Stimulated activated CD8-positive, alpha-beta memory T cell treated with anti-CD3 and anti-CD28 coated beads, Interleukin-12 subunit alpha, Interleukin-12 subunit beta, amount 100 ng/mL, for 24 hours (primary cell): ENCODE results near the gene TMEM201.

Source experiments
- DNase-seq: peaks from one replicate; pipeline ENCODE4 v3.0.0-alpha.2; 2020; ENCODE audit errors: extremely low read depth

TMEM201 gene

DNA sequence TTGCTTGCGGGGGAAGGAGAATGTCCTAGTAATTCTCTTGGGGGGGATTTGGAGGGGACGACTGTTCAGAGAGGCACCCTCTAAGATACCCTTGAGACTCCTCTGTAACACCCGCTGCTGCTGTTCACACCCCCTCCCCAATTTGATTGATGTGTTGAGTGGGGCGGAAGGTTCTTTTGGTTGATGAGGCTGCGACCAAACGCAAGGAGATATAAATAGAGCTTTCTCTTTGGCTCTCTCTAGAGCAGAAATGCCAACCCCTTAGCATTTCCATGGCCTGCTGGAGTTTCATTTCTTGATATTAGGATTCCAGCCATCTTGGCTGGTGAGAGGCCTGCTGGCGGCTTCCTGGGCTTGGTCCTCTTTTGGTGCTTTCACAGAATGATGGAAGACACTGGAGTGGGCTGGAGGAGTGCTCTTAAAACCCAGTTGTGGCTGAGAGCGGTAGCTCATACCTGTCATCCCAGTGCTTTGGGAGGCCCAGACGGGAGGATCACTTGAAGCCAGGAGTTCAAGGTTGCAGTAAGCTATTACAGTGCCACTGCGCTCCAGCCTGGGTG lies 64.9 kb downstream of the TMEM201 start:
- no peak for DNase-seq

DNA sequence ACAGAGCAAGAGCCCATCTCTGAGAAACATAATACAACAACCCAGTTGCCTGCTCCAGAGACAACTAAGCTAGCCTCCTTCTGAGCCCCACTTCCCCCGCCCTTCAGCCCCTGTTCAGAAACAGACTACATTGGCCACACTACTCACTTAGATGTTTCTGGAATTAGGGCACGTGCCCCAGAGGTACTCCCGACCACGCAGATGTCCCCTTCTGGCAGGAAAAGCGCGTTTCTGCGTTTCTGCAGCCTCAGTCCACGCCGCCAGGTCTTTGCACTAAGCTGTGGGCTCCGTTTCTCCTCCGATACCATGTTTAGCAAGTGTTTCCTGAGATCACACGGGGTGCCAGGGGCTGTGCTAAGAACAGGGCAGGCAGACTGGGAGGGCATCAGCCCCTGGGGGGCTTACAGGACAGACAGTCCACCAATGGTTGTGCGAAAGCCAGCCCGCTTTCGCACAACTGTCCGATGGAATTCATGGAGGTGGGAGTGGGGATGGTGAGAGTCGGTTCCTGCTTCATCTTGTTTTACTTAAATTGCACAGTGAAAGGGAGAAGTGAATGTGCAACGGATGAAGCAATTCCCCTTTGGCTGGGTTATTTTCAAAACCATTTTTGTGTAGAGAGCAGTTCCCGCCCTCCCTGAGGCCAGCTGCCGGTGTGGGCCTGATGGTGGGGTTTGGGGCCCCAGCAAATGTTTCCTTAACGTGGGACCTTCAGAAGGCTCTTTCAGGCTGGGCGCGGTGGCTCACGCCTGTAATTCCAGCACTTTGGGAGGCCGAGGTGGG lies 65.5 kb downstream of the TMEM201 start:
- no peak for DNase-seq

DNA sequence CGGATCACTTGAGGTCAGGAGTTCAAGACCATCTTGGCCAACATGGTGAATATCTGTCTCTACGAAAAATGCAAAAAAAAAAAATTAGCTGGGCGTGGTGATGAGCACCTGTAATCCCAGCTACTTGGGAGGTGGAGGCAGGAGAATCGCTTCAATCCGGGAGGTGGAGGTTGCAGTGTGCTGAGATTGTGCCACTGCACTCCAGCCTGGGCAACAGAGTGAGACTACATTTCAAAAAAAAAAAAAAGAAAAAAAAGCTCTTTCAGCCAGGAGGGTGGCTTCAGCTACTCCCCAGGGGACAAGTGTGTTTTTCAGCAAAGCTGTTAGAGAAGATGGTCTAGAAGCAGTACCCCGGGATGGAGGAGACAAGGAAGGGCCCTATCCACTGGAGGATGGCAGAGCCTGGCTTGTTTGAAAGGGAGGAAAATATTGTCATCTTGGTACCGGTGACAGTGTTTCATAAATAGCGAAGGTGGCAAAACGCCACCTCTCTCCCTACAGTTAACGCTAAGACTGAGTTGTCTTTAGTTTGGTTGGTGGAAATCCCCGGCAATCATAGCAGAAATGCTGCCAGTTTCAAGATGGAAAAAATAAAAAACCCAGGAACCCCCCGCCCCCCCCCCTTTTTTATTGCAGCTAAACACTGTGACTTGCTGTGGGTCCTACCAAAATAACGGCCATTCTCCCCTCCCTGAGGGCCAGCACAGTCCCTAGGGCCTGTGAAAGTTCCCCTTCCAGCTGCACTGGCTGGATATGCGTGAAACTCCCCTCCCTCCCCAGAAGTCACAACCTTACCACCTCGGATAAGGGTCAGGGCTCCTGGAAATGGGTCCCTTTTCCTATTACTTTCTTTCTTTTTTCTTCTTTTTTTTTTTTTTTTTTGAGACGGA lies 66.4 kb downstream of the TMEM201 start:
- DNase-seq = no peak

DNA sequence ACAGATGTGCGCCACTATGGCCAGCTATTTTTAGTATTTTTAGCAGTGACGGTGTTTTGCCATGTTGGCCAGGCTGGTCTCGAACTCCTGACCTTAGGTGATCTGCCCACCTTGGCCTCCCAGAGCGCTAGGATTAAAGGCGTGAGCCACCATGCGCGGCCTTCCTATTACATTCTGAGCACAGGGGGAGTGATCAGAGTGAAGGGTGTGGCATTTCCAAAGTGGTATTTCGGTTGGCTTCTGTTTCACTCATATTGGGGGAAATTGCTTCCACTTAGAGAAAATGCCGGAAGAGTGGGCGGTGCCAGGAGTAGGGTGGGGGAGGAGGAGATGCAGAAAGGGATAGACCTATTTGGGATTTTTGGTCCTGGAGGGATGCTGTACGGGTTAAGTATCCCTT lies 67.1 kb downstream of the TMEM201 start:
- DNase-seq = no peak

DNA sequence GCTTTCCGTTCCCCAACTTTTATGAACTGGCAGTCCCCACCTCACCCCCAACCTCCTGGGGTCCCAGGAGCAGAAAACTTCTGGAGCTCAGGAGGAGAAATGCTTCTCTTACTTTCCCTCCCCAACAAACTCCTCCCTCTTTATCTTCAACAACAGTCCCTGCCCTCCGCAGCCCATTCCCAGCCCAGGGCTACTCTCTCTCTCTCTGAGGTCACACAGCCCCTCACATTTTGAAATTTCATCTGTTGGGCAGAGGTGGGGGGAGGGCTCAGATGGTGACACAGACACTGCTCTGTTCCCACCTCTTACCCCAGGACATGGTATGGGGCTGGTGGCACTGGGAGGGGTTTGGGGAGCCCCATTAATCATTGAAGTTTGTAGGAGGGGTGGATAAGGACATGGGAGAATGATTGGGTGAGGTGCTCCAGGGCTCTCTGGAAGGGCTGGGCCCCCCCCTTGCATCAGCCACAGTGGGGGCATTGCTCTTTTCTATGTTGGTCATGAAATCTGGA lies 68.9 kb downstream of the TMEM201 start:
- no peak for DNase-seq

DNA sequence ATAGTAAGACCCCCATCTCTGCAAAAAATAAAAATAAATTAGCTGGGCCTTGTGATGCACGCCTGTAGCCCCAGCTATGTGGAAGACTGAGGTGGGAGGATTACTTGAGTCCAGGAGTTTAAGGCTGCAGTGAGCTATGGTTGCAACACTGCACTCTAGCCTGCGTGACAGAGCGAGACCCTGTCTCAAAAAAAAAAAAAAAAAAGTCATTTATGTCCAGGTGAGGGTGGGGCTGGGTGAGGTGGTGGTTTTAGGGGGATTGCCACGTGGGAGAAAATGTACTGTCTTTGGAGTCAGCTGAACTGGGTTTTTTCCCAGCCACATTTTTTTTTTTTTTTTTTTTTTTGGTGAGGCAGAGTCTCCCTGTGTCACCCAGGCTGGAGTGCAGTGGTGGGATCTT lies 69.5 kb downstream of the TMEM201 start:
- DNase-seq = no peak

DNA sequence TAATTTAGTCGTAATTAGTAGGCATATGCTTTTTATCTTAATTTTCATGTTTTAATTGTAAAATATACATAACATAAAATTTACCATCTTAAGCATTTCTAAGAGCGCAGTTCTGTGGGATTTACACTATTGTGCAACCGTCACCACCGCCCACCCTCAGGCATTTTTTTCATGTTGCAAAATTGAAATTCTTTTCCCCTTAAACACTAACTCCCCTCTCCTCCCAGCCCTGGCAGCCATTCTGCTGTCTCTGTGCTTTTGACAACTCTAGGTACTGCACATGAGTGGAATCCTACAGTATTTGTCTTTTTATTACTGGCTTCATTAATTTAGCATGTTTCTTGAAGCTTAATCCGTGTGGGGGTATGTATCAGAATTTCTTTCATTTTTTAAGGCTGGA lies 70.6 kb downstream of the TMEM201 start:
- DNase-seq = no peak

DNA sequence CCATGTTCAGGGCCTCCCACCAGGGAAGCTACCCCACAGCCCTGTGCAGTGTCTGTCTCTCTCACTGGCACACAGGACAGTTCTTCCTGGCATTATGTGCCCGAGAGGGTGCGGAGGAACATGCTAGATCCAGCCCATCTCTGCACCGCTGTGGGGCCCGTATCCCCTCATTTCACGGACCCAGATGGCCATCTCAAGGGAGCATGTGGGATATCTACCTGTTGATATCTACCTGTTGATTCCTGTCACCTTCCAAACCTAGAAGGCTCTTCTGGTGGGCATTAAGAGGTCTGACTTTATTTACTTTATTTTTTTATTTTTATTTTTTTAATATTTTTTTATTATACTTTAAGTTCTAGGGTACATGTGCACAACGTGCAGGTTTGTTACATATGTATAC lies 74.5 kb downstream of the TMEM201 start:
- no peak for DNase-seq
